Neutrophil (primary cell): ENCODE measurements around the gene SLC38A4.
"Not testable (repeated sequence)": the region's sequence is repeated elsewhere in the genome, so short reads cannot be mapped to it uniquely, and the experiment has no call there.

Experiments used
- H3K27ac ChIP-seq: fragments of 200-600 bp; sonication (generic); 2 replicates; pipeline ENCODE4 v1.5.1; 2016; ENCODE audit warnings: mild to moderate bottlenecking, moderate library complexity
- H3K27me3 ChIP-seq: fragments of 200-600 bp; sonication (generic); 2 replicates; pipeline ENCODE4 v1.6.0; 2016; ENCODE audit warnings: mild to moderate bottlenecking
- H3K36me3 ChIP-seq: fragments of 200-600 bp; sonication (generic); 2 replicates; pipeline ENCODE4 v1.5.1; 2017
- H3K4me1 ChIP-seq, 2 experiments: fragments of 200-600 bp in 1 of 2; sonication (generic) in 1 of 2; 1 replicate in 1 of 2; 2 replicates in 1 of 2; pipeline versions ENCODE4 v1.5.1 to v1.6.1; 2013 to 2016; ENCODE audit warnings: low read depth in 1 of 2, low read length in 1 of 2, mild to moderate bottlenecking in 1 of 2, moderate library complexity in 1 of 2; ENCODE audit not compliant: control insufficient read depth in 1 of 2, insufficient read depth in 1 of 2
- H3K4me3 ChIP-seq, 2 experiments: fragments of 200-600 bp in 1 of 2; sonication (generic) in 1 of 2; 1 replicate in 1 of 2; 2 replicates in 1 of 2; pipeline ENCODE4 v1.5.1; 2013 to 2016; ENCODE audit warnings: low read depth in 1 of 2, low read length in 1 of 2, mild to moderate bottlenecking in 1 of 2, moderate library complexity in 1 of 2
- H3K9me3 ChIP-seq: fragments of 200-600 bp; sonication (generic); 2 replicates; pipeline ENCODE4 v1.5.1; 2016
- CTCF ChIP-seq: fragments of 200-600 bp; sonication (generic); IDR thresholded peaks from 2 replicates; pipeline ENCODE4 v1.5.1; 2016; ENCODE audit warnings: antibody characterized with exemption

SLC38A4 gene

GRCh38 chr12:46858368-46858767 lies 32.6 kb upstream of the SLC38A4 start:
- H3K27me3 ChIP-seq, result no peaks in the 10 kb centered on the region
- H3K36me3 ChIP-seq, result no peaks in the 10 kb centered on the region
- no peaks in the 10 kb centered on the region for H3K4me1 ChIP-seq
- no peak for TF ChIP-seq CTCF
- peaks cover 10% of the 10 kb centered on the region for H3K9me3 ChIP-seq
- no peak overlapping the region for H3K4me3 ChIP-seq
- H3K27ac ChIP-seq, result no peak overlapping the region

GRCh38 chr12:46857486-46857885 lies 31.7 kb upstream of the SLC38A4 start:
- no peaks in the 10 kb centered on the region for H3K27me3 ChIP-seq
- no peak overlapping the region for H3K4me3 ChIP-seq
- no peak for TF ChIP-seq CTCF
- no peak overlapping the region for H3K27ac ChIP-seq
- H3K9me3 ChIP-seq, result peaks cover 10% of the 10 kb centered on the region
- no peaks in the 10 kb centered on the region for H3K4me1 ChIP-seq
- no peaks in the 10 kb centered on the region for H3K36me3 ChIP-seq

- no peak overlapping the region for H3K27ac ChIP-seq
- no peak for TF ChIP-seq CTCF
- H3K4me1 ChIP-seq, result no peaks in the 10 kb centered on the region
- no peak overlapping the region for H3K4me3 ChIP-seq
- peaks cover 10% of the 10 kb centered on the region for H3K9me3 ChIP-seq
- no peaks in the 10 kb centered on the region for H3K36me3 ChIP-seq
- H3K27me3 ChIP-seq, result no peaks in the 10 kb centered on the region
These were observed 30.0 kb upstream of the SLC38A4 start for GRCh38 chr12:46855760-46856159.

GRCh38 chr12:46854188-46854587 lies 28.4 kb upstream of the SLC38A4 start:
- H3K4me1 ChIP-seq, H3K4me3 ChIP-seq, H3K27me3 ChIP-seq, H3K27ac ChIP-seq, H3K36me3 ChIP-seq, H3K9me3 ChIP-seq: not testable (repeated sequence)

GRCh38 chr12:46848792-46849191 lies 23.0 kb upstream of the SLC38A4 start:
- not testable (repeated sequence) for H3K9me3 ChIP-seq, H3K4me1 ChIP-seq, H3K27ac ChIP-seq, H3K4me3 ChIP-seq, H3K27me3 ChIP-seq, H3K36me3 ChIP-seq

GRCh38 chr12:46847001-46847400 lies 21.2 kb upstream of the SLC38A4 start:
- no peak overlapping the region for H3K4me3 ChIP-seq
- H3K27me3 ChIP-seq, result no peaks in the 10 kb centered on the region
- no peaks in the 10 kb centered on the region for H3K9me3 ChIP-seq
- H3K27ac ChIP-seq, result no peak overlapping the region
- H3K36me3 ChIP-seq, result no peaks in the 10 kb centered on the region
- no peak for TF ChIP-seq CTCF
- H3K4me1 ChIP-seq, result no peaks in the 10 kb centered on the region

- no peak for TF ChIP-seq CTCF
- no peak overlapping the region for H3K27ac ChIP-seq
- H3K4me3 ChIP-seq, result no peak overlapping the region
- H3K4me1 ChIP-seq, result no peaks in the 10 kb centered on the region
- H3K36me3 ChIP-seq, result no peaks in the 10 kb centered on the region
- no peaks in the 10 kb centered on the region for H3K27me3 ChIP-seq
- H3K9me3 ChIP-seq, result no peaks in the 10 kb centered on the region
These were observed 18.0 kb upstream of the SLC38A4 start for GRCh38 chr12:46843811-46844210.
